ENCODE measurements around the gene DNAAF5. TPM values are rescaled to one million over a fixed set of nuclear protein-coding genes. Genes with fewer than 3 reads are reported as not detected.
"Not testable (repeated sequence)": the region's sequence is repeated elsewhere in the genome, so short reads cannot be mapped to it uniquely, and the experiment has no call there.

Gene DNAAF5
- total RNA-seq, 2 experiments from 2014 or later, result 42.6 to 58.5 TPM

DNA sequence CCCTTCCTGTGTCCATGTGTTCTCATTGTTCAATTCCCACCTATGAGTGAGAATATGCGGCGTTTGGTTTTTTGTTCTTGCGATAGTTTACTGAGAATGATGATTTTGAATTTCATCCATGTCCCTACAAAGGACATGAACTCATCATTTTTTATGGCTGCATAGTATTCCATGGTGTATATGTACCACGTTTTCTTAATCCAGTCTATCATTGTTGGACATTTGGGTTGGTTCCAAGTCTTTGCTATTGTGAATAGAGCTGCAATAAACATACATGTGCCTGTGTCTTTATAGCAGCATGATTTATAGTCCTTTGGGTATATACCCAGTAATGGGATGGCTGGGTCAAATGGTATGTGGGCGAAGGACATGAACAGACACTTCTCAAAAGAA is 17.6 kb downstream of the DNAAF5 start:
- CTCF ChIA-PET (ENCODE audit: unreplicated experiment); H3K79me2 ChIP-seq (ENCODE audit: insufficient read depth, low read depth, low read length): not testable (repeated sequence)

DNA sequence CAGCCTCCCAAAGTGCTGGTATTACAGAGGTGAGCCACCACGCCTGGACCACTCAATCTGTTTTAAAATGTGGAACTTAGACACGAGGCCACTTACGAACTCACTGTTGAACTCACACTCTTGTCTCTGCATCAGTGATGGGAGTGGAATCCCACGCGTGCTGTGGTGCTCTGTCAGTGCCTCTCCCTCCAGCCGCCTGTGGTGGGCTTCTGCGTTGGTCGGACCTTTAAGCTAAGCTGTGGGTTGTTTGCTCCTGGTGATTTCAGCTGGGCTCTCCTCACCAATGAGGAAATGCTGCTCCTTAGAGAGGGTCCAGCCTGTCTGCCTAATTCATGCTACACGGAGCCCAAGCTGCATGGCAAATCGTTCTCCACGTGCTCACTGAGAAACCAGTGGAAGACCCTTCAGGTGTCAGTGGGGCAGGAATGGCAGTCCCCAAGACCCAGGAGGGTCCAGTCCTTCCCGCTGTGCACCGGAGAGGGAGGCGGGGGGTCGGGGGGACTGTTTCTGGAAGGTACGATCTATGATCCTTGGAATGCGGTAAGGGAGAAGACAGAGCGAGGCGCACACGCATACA is 18.4 kb downstream of the DNAAF5 start:
- Histone ChIP-seq H3K4me3 (ENCODE audit: low read depth, low read length, poor library complexity, severe bottlenecking) (no peak overlapping the region), H3K9me2 (ENCODE audit: insufficient read depth, low read length) (no peaks in the 10 kb centered on the region), H3K36me3 (ENCODE audit: insufficient read depth, low read length) (peaks cover 59% of the 10 kb centered on the region), H2AFZ (ENCODE audit: low read length) (no peak overlapping the region), H3K4me1 (ENCODE audit: insufficient read depth, low read length, poor library complexity, severe bottlenecking) (no peaks in the 10 kb centered on the region), H3K79me2 (ENCODE audit: insufficient read depth, low read depth, low read length) (no peaks in the 10 kb centered on the region), H3K4me2 (ENCODE audit: low read length) (no peak overlapping the region), H4K20me1 (ENCODE audit: insufficient read depth, low read length) (no peaks in the 10 kb centered on the region), H3K9me3 (ENCODE audit: low read length) (no peaks in the 10 kb centered on the region), H3K27ac (ENCODE audit: low read depth, low read length, poor library complexity, severe bottlenecking) (no peak overlapping the region)
- no peak for DNase-seq (ENCODE audit: low spot score)
- no TSS peak for BruUV-seq (replicated peaks)
- TF ChIP-seq EZH2phosphoT487 (IDR thresholded peaks at IDR 0.05; ENCODE audit: borderline replicate concordance, low read depth, low read length) (no peak), CTCF (conservative IDR thresholded peaks at IDR 0.05; ENCODE audit: low read length) (no peak)
- CTCF ChIA-PET (ENCODE audit: unreplicated experiment), result no interaction called here
- POLR2A ChIA-PET, result no interaction called here
- intact Hi-C loops (cut with micrococcal nuclease; ENCODE audit: unreplicated experiment), result no loop called here

More for the DNA sequence above, 17.6 kb downstream of the DNAAF5 start:
- H3K9me3 ChIP-seq (ENCODE audit: low read length); H2AFZ ChIP-seq (ENCODE audit: low read length); H3K27ac ChIP-seq (ENCODE audit: low read depth, low read length, poor library complexity, severe bottlenecking); H3K4me2 ChIP-seq (ENCODE audit: low read length); H3K4me3 ChIP-seq (ENCODE audit: low read depth, low read length, poor library complexity, severe bottlenecking); H4K20me1 ChIP-seq (ENCODE audit: insufficient read depth, low read length); intact Hi-C loops (cut with micrococcal nuclease; ENCODE audit: unreplicated experiment); H3K9me2 ChIP-seq (ENCODE audit: insufficient read depth, low read length); BruUV-seq (replicated peaks); DNase-seq (ENCODE audit: low spot score); H3K4me1 ChIP-seq (ENCODE audit: insufficient read depth, low read length, poor library complexity, severe bottlenecking): not testable (repeated sequence)
- POLR2A ChIA-PET, result interaction anchor here (0.7 kb wide), 1 partner anchor 849 kb away, joined by 6 read pairs; no protein-coding TSS in a partner anchor
- peaks cover 60% of the 10 kb centered on the region for H3K36me3 ChIP-seq (ENCODE audit: insufficient read depth, low read length)

DNA sequence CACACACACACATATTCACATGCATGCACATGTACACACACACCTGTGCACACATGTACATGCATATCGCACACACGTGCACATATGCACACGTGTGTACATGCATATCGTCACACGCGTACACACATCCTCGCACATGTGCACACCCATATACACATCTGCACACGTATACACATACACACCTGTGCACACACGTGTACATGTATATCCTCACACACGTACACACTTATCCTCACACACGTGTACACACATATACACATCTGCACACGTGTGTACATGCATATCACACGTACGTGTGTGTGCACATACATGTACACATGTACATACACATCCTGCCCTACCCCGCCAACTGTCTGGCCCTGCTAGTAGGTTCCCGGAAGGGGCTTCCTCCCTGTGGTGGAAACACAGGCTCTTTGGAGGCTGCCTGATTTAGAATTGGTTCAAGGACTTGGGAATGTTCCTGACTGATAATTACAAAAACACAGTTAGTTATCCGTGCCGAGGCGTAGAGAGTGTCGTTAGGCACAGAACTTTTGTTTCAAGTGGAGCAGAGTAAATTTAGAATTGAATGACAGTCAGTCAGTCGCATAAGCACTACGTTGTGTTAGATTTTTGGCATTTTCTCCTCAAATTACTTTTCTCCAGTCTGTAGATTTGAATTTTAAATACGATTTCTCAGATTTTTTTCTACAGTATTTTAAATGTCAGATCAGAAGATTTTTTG is 19.1 kb downstream of the DNAAF5 start:
- no peak overlapping the region for H3K4me2 ChIP-seq (ENCODE audit: low read length)
- H3K79me2 ChIP-seq (ENCODE audit: insufficient read depth, low read depth, low read length), result no peaks in the 10 kb centered on the region
- intact Hi-C loops (cut with micrococcal nuclease; ENCODE audit: unreplicated experiment), result no loop called here
- no peak for DNase-seq (ENCODE audit: low spot score)
- BruUV-seq (replicated peaks), result no TSS peak
- ChIA-PET POLR2A (no interaction called here), CTCF (ENCODE audit: unreplicated experiment) (no interaction called here)
- H3K4me3 ChIP-seq (ENCODE audit: low read depth, low read length, poor library complexity, severe bottlenecking), result no peak overlapping the region
- TF ChIP-seq EZH2phosphoT487 (IDR thresholded peaks at IDR 0.05; ENCODE audit: borderline replicate concordance, low read depth, low read length) (no peak), CTCF (conservative IDR thresholded peaks at IDR 0.05; ENCODE audit: low read length) (no peak)
- H4K20me1 ChIP-seq (ENCODE audit: insufficient read depth, low read length), result no peaks in the 10 kb centered on the region
- no peaks in the 10 kb centered on the region for H3K9me2 ChIP-seq (ENCODE audit: insufficient read depth, low read length)
- H2AFZ ChIP-seq (ENCODE audit: low read length), result no peak overlapping the region
- peaks cover 59% of the 10 kb centered on the region for H3K36me3 ChIP-seq (ENCODE audit: insufficient read depth, low read length)
- H3K4me1 ChIP-seq (ENCODE audit: insufficient read depth, low read length, poor library complexity, severe bottlenecking), result no peaks in the 10 kb centered on the region
- H3K9me3 ChIP-seq (ENCODE audit: low read length), result no peaks in the 10 kb centered on the region
- no peak overlapping the region for H3K27ac ChIP-seq (ENCODE audit: low read depth, low read length, poor library complexity, severe bottlenecking)
